MCF 10A (cell line): ENCODE measurements around the gene ACAN. TPM values are rescaled to one million over a fixed set of nuclear protein-coding genes. Genes with fewer than 3 reads are reported as not detected.

Experiments used
- BruUV-seq: library from RNA; stranded (reverse); fragments of 400-500 nt; replicated peaks from 2 replicates; lab custom pipeline; 2021; lab: Mats Ljungman, UMichigan
- CTCF ChIA-PET: fragments of 300-600 bp; sonication (Branson Sonifier 250); formaldehyde crosslinking; extraction: SDS; loops from one replicate; lab custom pipeline; 2021; ENCODE audit warnings: antibody characterized with exemption, inconsistent platforms; lab: Yijun Ruan, JAX
- POLR2A ChIA-PET: fragments of 300-600, 350-650 bp; sonication (Branson Sonifier 250); formaldehyde crosslinking; extraction: SDS; loops from one replicate; lab custom pipeline; 2020; ENCODE audit warnings: antibody characterized with exemption, inconsistent platforms; lab: Yijun Ruan, JAX
- DNase-seq: peaks from one replicate; pipeline ENCODE4 v3.0.0-alpha.2; 2018; ENCODE audit not compliant: unreplicated experiment
- H3K27ac Mint-ChIP-seq: one replicate; pipeline ENCODE4 v1.8.0; 2022; ENCODE audit warnings: mild to moderate bottlenecking, low read depth, mixed read lengths; ENCODE audit not compliant: unreplicated experiment
- H3K27me3 Mint-ChIP-seq: one replicate; pipeline ENCODE4 v1.8.0; 2022; ENCODE audit warnings: mixed read lengths; ENCODE audit not compliant: insufficient read depth, unreplicated experiment
- H3K36me3 Mint-ChIP-seq: one replicate; pipeline ENCODE4 v1.8.0; 2022; ENCODE audit warnings: mild to moderate bottlenecking, moderate library complexity, mixed read lengths; ENCODE audit not compliant: insufficient read depth, unreplicated experiment
- H3K4me1 Mint-ChIP-seq: one replicate; pipeline ENCODE4 v1.8.0; 2022; ENCODE audit warnings: mixed read lengths; ENCODE audit not compliant: insufficient read depth, unreplicated experiment
- H3K4me3 Mint-ChIP-seq: one replicate; pipeline ENCODE4 v1.8.0; 2022; ENCODE audit warnings: mild to moderate bottlenecking, moderate library complexity, mixed read lengths; ENCODE audit not compliant: unreplicated experiment
- H3K9me3 Mint-ChIP-seq: one replicate; pipeline ENCODE4 v1.8.0; 2022; ENCODE audit warnings: mixed read lengths; ENCODE audit not compliant: unreplicated experiment
- CTCF ChIP-seq: fragments of 200-600 bp; IDR thresholded peaks from one replicate; pipeline ENCODE4 v1.8.0; 2022; ENCODE audit warnings: antibody characterized with exemption, mild to moderate bottlenecking; ENCODE audit not compliant: unreplicated experiment
- intact Hi-C: fragments of 100-400 bp; cut with micrococcal nuclease; formaldehyde crosslinking; loops from 2 replicates; pipeline ENCODE4 v1.14.1; 2022
- total RNA-seq: library from RNA; stranded (reverse); gene quantifications from 2 replicates; pipeline ENCODE4 v1.2.3, GENCODE V29; 2022

ACAN gene
- total RNA-seq, 1 experiment from 2014 or later = not detected

DNA sequence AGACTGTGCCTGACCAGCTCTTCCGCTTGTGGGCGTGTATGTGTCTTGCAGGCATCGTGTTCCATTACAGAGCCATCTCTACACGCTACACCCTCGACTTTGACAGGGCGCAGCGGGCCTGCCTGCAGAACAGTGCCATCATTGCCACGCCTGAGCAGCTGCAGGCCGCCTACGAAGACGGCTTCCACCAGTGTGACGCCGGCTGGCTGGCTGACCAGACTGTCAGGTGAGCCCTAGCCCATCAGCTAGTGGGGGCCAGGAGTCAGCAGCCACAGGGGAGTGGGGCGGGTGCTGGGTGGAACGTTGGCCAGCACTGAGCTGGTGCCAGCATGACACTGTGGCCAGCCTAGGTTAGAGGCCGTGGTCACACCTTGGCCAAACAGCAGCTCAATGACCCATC, 36.7 kb downstream of the ACAN start:
- BruUV-seq = no TSS peak
- DNase-seq = no peak
- intact Hi-C loops = no loop called here
- ChIA-PET CTCF (interaction anchor here (0.7 kb wide), 1 partner anchor 1614 kb away, joined by 3 read pairs; no protein-coding TSS in a partner anchor), POLR2A (no interaction called here)
- no peaks in the 10 kb centered on the region for H3K36me3 Mint-ChIP-seq
- H3K4me3 Mint-ChIP-seq = no peak overlapping the region
- peaks cover 9% of the 10 kb centered on the region for H3K4me1 Mint-ChIP-seq
- no peaks in the 10 kb centered on the region for H3K9me3 Mint-ChIP-seq
- no peak for TF ChIP-seq CTCF
- no peaks in the 10 kb centered on the region for H3K27me3 Mint-ChIP-seq
- no peak overlapping the region for H3K27ac Mint-ChIP-seq

DNA sequence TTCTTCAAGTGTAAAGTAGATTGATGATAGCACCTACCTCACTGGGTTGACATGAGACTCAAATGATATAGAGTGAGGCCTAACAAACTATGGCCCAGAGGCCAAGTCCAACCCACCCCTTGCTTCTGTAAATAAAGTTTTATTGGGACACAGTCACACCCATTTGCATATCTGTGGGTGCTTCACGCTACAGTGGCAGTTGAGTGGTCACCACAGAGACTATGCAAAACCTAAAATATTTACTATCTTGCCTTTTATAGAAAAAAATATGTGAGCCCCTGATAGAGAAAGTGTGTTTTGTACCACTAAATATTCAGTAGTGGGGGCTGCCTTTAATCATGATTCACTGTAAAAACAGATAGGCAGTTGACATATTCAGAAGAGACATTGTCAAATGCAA, 38.0 kb downstream of the ACAN start:
- H3K27me3 Mint-ChIP-seq = no peaks in the 10 kb centered on the region
- no peak overlapping the region for H3K4me3 Mint-ChIP-seq
- no TSS peak for BruUV-seq
- H3K9me3 Mint-ChIP-seq = no peaks in the 10 kb centered on the region
- ChIA-PET POLR2A (no interaction called here), CTCF (interaction anchor here (0.5 kb wide), 1 partner anchor 292 kb away, joined by 4 read pairs; no protein-coding TSS in a partner anchor)
- no peak overlapping the region for H3K27ac Mint-ChIP-seq
- DNase-seq = no peak
- TF ChIP-seq CTCF = no peak
- no peaks in the 10 kb centered on the region for H3K36me3 Mint-ChIP-seq
- H3K4me1 Mint-ChIP-seq = peaks cover under 1% of the 10 kb centered on the region
- intact Hi-C loops = no loop called here

DNA sequence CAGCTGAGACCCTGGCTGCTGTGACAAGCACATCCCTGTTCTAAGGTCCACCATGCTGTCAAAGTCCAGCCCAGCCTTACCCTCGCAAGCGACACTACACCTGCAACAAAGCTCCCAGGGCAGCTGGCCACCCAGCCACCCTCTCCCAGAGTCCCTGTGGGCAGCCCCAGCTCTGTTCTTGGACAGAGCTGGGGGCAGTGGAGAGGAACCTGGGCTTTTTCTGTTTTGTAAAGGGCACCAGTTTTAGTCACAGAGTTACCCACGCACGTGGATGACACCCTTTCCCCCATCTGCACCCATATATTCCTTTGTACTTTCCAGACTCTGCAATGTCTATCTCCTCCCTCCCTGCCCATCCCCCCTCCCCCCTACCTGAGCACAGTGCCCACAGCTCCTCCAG, 38.9 kb downstream of the ACAN start:
- no peak for TF ChIP-seq CTCF

GRCh38 chr15:88843334-88843733, 40.1 kb downstream of the ACAN start:
- no peaks in the 10 kb centered on the region for H3K9me3 Mint-ChIP-seq
- H3K27me3 Mint-ChIP-seq = no peaks in the 10 kb centered on the region
- no peak for TF ChIP-seq CTCF
- DNase-seq = no peak
- no peaks in the 10 kb centered on the region for H3K4me1 Mint-ChIP-seq
- no peaks in the 10 kb centered on the region for H3K36me3 Mint-ChIP-seq
- H3K4me3 Mint-ChIP-seq = no peak overlapping the region
- no peak overlapping the region for H3K27ac Mint-ChIP-seq
- no TSS peak for BruUV-seq
- intact Hi-C loops = no loop called here
- CTCF ChIA-PET = interaction anchor here (0.6 kb wide), 1 partner anchor 117 kb away, joined by 4 read pairs; no protein-coding TSS in a partner anchor
- POLR2A ChIA-PET = interaction anchor here (1.0 kb wide), 1 partner anchor 10 kb away, joined by 3 read pairs; no protein-coding TSS in a partner anchor

More for the DNA sequence above, 38.9 kb downstream of the ACAN start:
- intact Hi-C loops = no loop called here
- no peak for DNase-seq
- Mint-ChIP-seq H3K4me1 (no peaks in the 10 kb centered on the region), H3K27me3 (no peaks in the 10 kb centered on the region), H3K27ac (no peak overlapping the region), H3K9me3 (no peaks in the 10 kb centered on the region), H3K4me3 (no peak overlapping the region), H3K36me3 (no peaks in the 10 kb centered on the region)
- CTCF ChIA-PET = interaction anchor here (0.6 kb wide), 2 partner anchors 724 to 1048 kb away, joined by 3 to 5 read pairs; no protein-coding TSS in a partner anchor
- POLR2A ChIA-PET = no interaction called here
- no TSS peak for BruUV-seq
